ENCODE data around the gene PACSIN2. TPM values are rescaled to one million over a fixed set of nuclear protein-coding genes. Genes with fewer than 3 reads are reported as not detected.

Gene PACSIN2
- total RNA-seq, 4 donors from 2014 or later = 25.8 to 46.0 (median 27.8) TPM

GRCh38 chr22:42873356-42873755 lies 141.6 kb downstream of the PACSIN2 start:
- no peak overlapping the region for H3K4me3 ChIP-seq
- TF ChIP-seq, protein P1, sequence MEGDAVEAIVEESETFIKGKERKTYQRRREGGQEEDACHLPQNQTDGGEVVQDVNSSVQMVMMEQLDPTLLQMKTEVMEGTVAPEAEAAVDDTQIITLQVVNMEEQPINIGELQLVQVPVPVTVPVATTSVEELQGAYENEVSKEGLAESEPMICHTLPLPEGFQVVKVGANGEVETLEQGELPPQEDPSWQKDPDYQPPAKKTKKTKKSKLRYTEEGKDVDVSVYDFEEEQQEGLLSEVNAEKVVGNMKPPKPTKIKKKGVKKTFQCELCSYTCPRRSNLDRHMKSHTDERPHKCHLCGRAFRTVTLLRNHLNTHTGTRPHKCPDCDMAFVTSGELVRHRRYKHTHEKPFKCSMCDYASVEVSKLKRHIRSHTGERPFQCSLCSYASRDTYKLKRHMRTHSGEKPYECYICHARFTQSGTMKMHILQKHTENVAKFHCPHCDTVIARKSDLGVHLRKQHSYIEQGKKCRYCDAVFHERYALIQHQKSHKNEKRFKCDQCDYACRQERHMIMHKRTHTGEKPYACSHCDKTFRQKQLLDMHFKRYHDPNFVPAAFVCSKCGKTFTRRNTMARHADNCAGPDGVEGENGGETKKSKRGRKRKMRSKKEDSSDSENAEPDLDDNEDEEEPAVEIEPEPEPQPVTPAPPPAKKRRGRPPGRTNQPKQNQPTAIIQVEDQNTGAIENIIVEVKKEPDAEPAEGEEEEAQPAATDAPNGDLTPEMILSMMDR (IDR thresholded peaks at IDR 0.05) = no peak
- TF ChIP-seq POLR2A (IDR thresholded peaks at IDR 0.05) = no peak
- no peak overlapping the region for H3K27ac ChIP-seq
- H3K36me3 ChIP-seq = peaks cover 22 to 96% (median 24%) of the 10 kb centered on the region in 3 donors
- intact Hi-C loops (cut with DNase I) = loop anchor here (5.0 kb wide), 1 partner anchor 214 kb away; the partner anchor contains the start of gene TTLL1
- no peaks in the 10 kb centered on the region for H3K27me3 ChIP-seq
- H3K9me3 ChIP-seq = no peaks in the 10 kb centered on the region
- DNase-seq = no peak
- peaks cover 9 to 15% (median 11%) of the 10 kb centered on the region in 3 donors for H3K4me1 ChIP-seq

DNA sequence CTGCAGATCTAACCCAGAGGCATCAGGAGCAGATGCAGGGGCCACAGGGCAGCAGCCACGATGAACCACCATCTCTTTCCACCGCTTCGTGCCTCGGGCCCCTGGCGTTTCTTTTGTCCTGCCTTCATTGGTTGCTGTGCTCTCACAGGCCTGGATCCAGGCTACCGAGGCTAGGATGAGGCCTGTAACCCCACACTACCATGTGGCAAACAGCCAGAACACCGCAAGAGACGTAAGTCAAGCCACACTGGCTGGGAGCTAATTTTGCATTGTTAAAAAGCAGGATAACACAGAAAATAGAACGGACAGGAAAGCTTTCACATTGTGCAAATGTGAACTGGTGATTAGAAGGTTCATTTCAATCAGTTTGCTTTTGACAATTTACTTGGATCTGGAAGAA lies 142.1 kb downstream of the PACSIN2 start:
- no peak for TF ChIP-seq POLR2A (IDR thresholded peaks at IDR 0.05)
- TF ChIP-seq, protein P1 (IDR thresholded peaks at IDR 0.05) = no peak
- Histone ChIP-seq H3K36me3 (peaks cover 17 to 90% (median 24%) of the 10 kb centered on the region in 3 donors), H3K27ac (no peak overlapping the region), H3K9me3 (no peaks in the 10 kb centered on the region), H3K27me3 (no peaks in the 10 kb centered on the region), H3K4me3 (no peak overlapping the region), H3K4me1 (peaks cover 11 to 20% (median 12%) of the 10 kb centered on the region in 3 donors)
- no peak for DNase-seq
- intact Hi-C loops (cut with DNase I) = loop anchor here (5.0 kb wide), 1 partner anchor 214 kb away; the partner anchor contains the start of gene TTLL1
- WGBS, 2 donors = 65 to 77% methylated on average over 4 to 6 of the region's 9 CpGs

DNA sequence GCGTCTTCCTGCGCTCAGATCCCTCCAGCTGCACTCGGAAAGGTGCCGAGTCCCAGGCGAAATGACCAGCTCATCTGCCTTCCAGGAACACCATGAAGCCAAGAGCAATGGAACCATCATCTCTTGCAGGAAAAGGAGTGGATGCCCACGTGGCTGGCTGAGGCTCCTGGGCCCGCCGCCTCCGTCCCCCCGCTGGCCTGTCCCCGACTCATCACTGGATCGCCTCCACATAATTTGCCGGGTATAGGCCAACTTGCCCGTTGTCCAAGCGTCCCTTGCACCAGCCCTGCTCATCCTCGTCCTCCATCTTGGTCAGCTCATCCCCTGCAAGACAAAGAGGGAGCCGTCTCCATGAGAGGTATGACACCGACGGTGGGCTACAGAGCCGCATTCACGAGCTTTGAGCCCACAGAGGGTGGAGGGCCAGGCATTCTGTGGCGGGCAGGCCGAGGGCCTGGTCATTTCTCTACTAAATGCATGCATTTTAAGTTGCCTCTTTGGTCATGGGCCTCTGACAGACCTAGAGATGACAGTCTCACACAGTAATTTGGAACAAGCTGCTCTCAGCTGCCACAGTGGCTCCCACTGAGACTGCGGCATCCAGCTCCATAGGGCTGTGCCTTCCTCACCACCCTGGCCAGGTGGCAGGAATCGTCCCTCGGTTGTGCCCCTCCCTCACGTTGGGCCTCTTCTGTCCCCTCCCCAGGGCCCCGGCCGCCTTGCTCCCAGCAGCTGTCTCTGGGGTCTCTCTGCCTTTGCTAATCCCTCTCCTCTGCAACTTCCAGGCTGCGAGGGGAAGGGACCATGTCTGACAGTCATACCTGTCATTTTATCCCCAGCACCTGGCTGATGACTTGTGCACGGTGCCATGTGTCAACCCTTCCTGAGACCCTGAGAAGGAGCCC lies 143.6 kb downstream of the PACSIN2 start:
- no peak for DNase-seq
- Histone ChIP-seq H3K4me3 (no peak overlapping the region), H3K27me3 (no peaks in the 10 kb centered on the region), H3K4me1 (peaks cover 11 to 27% (median 12%) of the 10 kb centered on the region in 3 donors), H3K36me3 (peaks cover 12 to 76% (median 14%) of the 10 kb centered on the region in 3 donors), H3K27ac (no peak overlapping the region), H3K9me3 (no peaks in the 10 kb centered on the region)
- 87 to 89% methylated on average over 19 to 30 of the region's 31 CpGs for WGBS, 2 donors
- TF ChIP-seq POLR2A (IDR thresholded peaks at IDR 0.05) = no peak
- TF ChIP-seq, protein P1 (IDR thresholded peaks at IDR 0.05) = no peak
- intact Hi-C loops (cut with DNase I) = loop anchor here (5.0 kb wide), 1 partner anchor 216 kb away; the partner anchor contains the start of gene TTLL1

DNA sequence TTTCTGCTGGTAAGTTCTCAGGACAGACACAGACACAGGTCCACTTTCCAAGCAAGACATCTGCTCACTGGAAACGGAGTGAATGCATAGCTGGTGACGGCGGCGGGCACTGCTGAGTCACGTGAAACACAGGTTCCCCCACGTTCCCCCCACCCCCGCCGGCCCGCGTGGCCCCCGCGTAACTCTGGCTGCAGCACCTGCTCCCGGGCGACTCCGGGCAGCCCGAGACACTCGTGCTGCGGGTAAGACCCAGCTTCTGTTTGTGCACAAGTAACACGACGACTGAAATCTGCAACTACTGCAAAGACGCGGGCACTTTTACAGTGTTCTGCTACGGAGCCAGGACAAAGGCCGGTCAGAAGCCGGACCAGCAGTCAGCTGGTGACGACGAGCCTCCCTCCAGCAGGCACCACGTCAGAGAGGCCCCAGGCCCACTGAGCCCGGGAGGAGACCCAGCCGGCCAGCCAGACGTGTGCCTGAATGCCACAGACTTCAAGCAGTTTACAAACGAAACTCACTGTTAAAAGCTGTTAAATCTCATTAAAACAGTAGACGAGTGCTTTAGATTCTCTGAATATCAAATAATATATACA lies 145.0 kb downstream of the PACSIN2 start:
- WGBS, 2 donors = 67 to 76% methylated on average over 8 to 12 of the region's 33 CpGs
- intact Hi-C loops (cut with DNase I) = loop anchor here (5.0 kb wide), 1 partner anchor 217 kb away; the partner anchor contains the start of gene TTLL1

More for the DNA sequence above, 145.0 kb downstream of the PACSIN2 start:
- Histone ChIP-seq H3K4me3 (no peak overlapping the region), H3K27me3 (no peaks in the 10 kb centered on the region), H3K27ac (no peak overlapping the region), H3K36me3 (peaks cover 4 to 62% (median 7%) of the 10 kb centered on the region in 3 donors), H3K4me1 (peaks cover 11 to 27% (median 12%) of the 10 kb centered on the region in 3 donors), H3K9me3 (no peaks in the 10 kb centered on the region)
- no peak for DNase-seq
- TF ChIP-seq POLR2A (IDR thresholded peaks at IDR 0.05) = no peak
- TF ChIP-seq, protein P1 (IDR thresholded peaks at IDR 0.05) = no peak

Measured in esophagus squamous epithelium (tissue), 5 donors.